Mesenteric fat pad (tissue), 1 donor: ENCODE measurements around the gene TOLLIP. TPM values are rescaled to one million over a fixed set of nuclear protein-coding genes. Genes with fewer than 3 reads are reported as not detected.

Source experiments
- DNase-seq: peaks from one replicate; pipeline ENCODE4 v3.0.0-alpha.2; 2020; ENCODE audit warnings: low spot score
- total RNA-seq: library from RNA; stranded (reverse); fragmentation: NEBNext Ultra II Directional; extraction: Animal tissue kit (Norgen Biotek cat#: 25700); gene quantifications from one replicate; pipeline ENCODE4 v1.2.1, GENCODE V29; 2021
- donor health status: DM: yes; HTN: yes; CAD: no.

TOLLIP gene
- total RNA-seq, 1 donor from 2014 or later: 63.6 TPM

DNA sequence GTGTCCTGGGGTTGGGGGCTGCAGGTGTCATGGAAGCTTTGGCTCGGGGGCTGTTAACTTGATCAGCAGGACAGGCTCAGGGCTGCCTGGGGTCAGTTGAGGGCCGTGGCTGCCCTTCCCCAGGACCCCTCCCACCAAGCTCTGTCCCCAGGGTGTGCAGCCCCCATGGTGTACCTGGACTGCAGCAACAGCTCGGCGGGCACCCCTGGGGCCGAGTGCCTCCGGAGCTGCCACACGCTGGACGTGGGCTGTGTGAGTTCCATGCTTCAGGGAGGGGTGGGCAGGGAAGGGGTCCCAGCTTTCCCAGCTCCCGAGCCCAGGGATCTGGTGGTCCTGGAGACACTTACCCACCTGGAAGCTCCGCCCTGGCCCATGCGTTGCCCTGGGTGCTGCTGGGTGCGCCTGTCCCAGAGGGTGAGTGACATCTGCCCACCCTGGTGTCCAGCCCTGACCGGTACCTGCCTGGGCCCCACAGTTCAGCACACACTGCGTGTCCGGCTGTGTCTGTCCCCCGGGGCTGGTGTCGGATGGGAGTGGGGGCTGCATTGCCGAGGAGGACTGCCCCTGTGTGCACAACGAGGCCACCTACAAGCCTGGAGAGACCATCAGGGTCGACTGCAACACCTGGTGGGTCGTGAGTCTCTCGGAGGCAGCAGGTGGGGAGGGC lies 75.2 kb downstream of the TOLLIP start:
- peak; percentile 80 for DNase-seq

DNA sequence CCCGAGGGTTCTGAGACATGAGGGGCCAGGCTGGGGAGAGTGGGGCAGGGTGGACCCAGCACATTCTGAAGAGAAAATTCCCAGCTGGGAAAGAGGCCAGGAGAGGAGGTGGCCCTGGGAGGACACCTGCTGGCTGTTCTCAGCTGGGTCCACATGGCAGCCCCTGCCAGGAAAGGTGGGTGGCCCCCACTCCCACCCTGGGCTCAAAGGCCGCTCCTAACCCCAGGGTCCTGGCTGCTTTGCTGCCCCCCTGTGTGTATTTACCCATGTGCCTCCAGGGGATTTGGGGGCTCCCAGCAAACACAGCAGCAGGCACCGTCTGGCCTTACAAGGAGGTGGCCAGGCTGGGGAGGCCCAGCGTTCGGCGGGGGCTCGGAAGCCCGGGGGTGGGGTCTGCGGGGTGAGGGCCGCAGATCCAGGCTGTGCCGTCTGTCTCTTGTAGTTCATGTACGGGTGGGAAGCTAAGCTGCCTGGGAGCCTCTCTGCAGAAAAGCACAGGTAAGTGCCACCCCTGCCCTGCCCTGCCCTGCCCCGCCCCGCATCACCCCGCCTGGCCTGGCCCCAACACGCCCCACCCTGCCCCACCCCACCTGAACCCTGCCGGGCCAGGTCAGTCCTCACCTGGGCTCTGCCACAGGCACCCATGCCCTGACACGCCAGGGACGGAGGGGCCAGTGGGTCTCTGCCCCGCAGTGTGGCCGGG lies 75.9 kb downstream of the TOLLIP start:
- DNase-seq: peak; percentile 72

DNA sequence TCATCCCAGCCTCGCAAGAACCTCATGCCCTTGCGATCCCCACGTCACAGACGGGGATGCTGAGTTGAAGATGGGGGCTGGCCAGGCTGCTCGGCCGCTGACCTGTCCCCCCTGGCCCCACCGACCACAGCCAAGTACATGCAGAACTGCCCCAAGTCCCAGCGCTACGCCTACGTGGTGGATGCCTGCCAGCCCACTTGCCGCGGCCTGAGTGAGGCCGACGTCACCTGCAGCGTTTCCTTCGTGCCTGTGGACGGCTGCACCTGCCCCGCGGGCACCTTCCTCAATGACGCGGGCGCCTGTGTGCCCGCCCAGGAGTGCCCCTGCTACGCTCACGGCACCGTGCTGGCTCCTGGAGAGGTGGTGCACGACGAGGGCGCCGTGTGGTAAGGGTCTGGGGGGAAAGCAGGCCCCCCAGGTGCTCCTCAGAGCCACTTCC lies 76.5 kb downstream of the TOLLIP start:
- no peak for DNase-seq

DNA sequence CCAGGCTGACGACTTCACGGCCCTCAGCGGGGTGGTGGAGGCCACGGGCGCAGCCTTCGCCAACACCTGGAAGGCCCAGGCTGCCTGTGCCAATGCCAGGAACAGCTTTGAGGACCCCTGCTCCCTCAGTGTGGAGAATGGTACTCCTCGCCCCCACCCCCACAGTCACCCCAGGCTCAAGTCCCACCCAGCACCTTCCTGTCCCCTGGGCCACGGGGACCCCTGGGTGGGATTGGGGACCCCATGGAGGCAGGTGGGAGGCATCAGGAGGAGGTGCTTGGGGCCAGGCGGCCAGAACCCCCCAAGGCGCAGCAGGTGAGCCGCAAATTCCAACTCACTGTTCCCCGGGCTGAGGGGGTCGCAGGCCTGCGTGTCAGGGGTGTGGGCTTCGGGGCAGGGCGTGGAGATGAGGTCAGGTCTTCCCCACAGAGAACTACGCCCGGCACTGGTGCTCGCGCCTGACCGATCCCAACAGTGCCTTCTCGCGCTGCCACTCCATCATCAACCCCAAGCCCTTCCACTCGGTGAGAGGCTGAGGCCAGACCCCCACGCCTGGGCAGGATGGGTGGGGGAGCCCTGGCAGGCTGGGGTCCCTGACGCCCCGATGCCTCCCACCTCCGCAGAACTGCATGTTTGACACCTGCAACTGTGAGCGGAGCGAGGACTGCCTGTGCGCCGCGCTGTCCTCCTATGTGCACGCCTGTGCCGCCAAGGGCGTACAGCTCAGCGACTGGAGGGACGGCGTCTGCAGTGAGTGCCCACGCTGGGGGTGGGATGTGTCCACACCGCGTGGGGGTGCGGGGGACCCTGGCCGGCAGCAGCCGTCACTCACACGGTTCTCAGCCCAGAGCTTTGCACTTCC lies 77.2 kb downstream of the TOLLIP start:
- peak; percentile 80 for DNase-seq

DNA sequence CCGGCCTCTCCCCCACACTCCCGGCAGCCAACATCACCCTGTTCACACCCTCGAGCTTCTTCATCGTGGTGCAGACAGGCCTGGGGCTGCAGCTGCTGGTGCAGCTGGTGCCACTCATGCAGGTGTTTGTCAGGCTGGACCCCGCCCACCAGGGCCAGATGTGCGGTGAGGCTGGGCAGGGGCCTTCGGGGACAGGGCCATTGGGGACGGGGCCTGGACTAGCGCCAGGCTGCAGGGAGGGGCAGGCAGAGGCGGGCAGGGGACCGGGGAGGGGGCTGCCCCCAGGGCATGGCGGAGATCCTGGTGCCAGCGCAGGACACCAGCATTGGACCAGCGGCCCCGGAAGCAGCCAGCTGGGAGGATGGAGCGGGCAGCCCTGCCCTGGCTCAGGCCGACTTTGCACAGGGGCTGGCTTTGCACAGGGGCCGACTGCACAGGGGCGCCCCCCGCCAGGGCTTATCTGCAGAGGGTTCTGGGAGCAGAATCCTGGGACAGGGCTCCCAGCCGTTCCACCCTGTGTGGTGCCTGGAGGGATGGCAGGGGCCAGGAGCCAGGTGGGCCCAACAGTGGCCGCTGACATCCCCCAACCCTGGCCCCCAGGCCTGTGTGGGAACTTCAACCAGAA lies 77.9 kb downstream of the TOLLIP start:
- DNase-seq: peak; percentile 88

DNA sequence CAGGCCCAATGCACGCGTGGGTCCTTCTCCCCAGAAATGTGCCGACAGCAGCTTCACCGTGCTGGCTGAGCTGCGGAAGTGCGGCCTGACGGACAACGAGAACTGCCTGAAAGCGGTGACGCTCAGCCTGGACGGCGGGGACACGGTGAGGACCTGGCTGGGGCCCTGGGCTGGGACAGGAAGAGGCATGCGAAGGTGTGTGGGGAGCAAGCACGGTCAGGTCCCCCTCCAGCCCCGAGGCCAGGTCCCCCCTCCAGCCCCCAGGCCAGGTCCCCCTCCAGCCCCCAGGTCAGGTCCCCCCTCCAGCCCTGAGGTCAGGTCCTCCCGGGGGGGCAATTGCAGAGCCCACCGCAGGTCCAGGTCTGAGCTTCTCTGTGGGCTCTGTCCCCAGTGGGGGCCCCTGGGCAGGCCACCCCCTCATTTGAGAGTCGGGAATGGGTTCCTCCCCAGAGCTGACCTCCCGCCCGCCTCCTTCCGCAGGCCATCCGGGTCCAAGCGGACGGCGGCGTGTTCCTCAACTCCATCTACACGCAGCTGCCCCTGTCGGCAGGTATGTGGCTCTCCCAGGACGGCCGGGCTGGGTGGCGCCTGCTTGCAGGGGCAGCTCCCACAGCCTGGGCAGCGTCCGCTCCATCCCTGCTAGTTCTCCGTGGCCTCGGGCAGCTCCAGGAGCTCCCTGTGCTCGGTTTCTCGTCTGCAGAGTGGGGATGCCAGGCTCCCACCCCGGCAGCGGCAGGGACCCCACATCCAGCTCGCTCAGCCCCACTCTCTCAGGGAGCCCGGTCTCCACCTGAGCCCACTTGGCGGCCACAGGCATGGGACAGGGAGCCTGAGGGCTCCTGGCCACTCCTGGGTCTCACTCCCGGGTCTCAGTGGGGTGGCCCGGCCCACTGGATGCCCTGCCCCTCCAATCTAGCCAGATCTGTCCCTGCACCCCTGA lies 78.7 kb downstream of the TOLLIP start:
- peak; percentile 86 for DNase-seq

DNA sequence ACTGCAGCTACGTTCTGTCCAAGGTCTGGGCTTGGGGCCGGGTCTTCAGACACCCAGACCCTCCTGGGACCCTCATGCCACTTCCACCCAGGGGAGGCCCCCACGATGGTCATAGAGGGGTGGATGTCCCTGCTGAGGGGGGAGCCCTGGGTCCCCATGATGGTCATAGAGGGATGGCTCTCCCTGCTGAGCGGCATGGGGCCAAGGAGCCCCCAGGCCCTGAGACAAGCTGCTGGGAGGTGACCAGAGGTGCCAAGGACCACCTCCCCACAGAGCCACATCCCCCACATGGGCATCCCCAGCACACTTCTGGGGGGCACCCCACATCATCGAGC lies 79.3 kb downstream of the TOLLIP start:
- no peak for DNase-seq

DNA sequence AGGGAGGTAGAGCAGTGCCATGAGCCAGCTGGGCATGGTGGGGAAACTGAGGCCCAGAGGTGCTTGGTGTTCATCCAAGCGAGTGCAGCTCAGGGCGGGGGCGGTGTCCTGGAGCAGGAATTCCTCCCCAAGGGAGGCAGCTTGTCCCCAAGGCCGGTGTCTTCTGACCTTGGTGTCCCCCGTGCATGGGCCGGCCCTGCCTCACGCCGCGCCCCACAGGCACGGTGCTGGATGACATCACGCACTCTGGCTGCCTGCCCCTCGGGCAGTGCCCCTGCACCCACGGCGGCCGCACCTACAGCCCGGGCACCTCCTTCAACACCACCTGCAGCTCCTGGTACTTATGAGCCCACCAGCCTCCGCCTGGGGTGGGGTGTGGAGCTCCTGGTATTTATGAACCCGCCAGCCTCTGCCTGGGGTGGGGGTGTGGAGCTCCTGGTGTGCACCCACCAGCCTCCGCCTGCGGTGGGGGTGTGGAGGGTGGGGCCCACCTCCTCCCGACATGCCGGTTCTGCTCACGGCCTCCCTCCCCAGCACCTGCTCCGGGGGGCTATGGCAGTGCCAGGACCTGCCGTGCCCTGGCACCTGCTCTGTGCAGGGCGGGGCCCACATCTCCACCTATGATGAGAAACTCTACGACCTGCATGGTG lies 79.8 kb downstream of the TOLLIP start:
- DNase-seq: peak; percentile 88

DNA sequence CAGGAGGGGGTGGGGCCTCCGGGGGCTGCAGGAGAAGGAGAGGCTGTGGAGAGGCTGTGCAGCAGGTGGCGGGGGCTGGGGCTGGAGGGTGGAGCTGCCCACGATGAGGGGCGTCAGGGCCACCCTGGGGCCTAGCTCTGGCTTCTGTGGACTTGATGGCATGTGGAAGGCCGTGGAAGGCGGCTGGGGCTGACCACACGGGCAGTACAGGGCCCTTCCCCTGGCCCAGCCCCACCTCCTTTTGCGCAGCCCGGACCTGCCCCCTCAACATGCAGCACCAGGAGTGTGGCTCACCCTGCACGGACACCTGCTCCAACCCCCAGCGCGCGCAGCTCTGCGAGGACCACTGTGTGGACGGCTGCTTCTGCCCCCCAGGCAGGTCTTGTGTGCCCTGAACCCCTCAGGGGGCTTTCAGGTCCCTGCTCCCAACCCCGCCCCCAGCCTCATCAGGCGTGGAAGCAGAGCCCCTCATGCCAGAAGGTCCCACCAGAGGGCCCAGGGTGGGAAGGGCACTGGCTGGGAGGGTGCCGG lies 80.4 kb downstream of the TOLLIP start:
- peak; percentile 81 for DNase-seq

DNA sequence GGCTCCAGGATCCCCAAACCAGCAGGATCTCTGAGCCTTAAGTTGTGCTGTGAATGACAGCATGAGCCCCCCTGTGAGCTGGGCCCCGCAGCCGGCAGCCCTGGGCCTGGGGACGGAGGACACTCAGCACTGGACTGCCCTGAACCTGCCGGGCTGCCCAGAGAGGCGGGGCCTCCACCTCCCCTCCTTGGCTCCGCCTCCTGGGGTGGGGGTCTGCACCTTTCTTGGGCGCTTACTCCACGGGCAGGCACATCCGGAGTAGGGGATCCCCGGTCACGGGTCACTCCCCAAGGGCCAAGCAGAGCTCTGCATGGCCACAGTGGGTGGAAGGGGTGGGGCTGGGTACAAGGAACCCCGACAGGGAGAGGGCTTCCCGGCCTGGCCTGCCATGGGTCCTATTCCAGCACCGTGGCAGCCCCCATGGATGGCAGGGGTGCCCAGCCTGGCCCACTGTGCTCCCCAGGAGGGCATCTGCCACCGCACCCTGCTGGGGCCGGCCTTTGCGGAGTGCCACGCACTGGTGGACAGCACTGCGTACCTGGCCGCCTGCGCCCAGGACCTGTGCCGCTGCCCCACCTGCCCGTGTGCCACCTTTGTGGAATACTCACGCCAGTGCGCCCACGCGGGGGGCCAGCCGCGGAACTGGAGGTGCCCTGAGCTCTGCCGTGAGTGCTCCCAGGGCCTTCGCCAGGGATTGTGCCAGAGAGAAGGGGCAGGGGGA lies 81.2 kb downstream of the TOLLIP start:
- DNase-seq: peak; percentile 85

DNA sequence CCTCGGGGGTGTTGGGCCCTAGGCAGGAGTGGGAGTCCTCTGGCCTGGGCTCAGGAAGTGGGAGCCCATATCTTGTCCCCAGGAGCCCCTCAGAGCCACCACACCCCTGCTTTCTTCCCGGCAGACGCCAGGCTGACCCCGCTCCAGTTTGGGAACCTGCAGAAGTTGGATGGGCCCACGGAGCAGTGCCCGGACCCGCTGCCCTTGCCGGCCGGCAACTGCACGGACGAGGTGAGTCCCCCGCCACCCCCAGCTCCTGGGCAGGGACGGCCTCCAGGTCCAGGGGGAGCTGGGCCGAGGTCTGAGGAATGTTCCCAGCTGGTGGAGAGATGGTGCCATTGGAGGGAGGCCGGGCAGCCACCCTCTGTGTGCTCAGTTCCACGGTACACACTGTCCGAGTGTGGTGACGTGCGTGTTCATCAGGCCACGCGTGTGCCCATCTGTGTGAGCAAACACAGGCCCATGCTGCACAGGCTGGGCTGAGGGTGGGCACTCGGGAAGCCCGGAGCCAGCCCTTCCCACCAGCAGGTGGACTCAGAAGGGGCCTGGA lies 81.8 kb downstream of the TOLLIP start:
- peak; percentile 86 for DNase-seq

DNA sequence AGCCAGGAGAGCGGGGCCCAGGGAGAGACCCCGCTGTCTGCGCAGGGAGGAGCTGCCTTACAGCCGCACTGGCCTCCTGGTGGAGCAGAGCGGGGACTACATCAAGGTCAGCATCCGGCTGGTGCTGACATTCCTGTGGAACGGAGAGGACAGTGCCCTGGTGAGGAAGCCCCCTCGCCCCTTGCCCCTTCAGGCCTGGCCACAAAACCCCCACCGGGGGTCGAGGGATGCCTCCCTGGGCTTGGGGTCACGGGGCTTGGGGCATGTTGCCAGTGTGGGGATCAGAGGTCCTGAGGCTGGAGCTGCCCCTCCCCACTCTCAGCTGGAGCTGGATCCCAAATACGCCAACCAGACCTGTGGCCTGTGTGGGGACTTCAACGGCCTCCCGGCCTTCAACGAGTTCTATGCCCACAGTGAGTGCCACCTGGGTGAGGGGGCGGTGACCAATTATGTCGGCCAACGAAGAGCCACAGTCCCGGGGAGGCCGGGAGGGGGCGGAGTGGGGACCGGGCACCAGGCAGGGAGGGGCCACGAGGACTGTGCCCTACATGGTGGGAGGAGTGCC lies 82.4 kb downstream of the TOLLIP start:
- DNase-seq: peak; percentile 86

DNA sequence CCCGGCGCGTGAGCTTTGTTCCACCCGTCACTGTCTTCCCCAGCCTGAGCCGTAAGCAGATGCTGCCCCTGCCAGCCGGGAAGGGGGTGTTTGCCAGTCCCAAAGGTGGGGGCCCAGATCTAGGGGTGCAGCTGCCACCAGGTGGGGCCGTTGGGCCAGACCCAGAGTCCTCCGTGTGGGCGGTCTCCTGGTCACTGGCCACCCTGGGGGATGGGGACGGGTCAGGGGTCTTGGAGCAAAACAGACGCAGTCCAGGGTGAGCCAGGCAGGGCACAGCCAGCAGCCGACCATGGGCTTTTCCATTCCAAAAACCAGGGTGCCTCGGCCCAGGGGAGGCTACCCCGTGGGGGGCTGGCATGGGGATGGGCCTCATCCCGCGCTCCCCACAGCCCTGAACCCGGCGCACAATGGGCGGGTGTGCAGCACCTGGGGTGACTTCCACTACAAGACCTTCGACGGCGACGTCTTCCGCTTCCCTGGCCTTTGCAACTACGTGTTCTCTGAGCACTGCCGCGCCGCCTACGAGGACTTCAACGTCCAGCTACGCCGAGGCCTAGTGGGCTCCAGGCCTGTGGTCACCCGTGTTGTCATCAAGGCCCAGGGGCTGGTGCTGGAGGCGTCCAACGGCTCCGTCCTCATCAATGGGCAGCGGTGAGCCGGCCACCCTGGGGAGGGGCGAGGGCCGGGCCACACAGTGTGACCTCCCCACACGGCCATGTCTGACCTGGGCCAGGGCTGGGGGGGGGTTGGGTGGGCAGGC lies 83.0 kb downstream of the TOLLIP start:
- DNase-seq: peak; percentile 87

DNA sequence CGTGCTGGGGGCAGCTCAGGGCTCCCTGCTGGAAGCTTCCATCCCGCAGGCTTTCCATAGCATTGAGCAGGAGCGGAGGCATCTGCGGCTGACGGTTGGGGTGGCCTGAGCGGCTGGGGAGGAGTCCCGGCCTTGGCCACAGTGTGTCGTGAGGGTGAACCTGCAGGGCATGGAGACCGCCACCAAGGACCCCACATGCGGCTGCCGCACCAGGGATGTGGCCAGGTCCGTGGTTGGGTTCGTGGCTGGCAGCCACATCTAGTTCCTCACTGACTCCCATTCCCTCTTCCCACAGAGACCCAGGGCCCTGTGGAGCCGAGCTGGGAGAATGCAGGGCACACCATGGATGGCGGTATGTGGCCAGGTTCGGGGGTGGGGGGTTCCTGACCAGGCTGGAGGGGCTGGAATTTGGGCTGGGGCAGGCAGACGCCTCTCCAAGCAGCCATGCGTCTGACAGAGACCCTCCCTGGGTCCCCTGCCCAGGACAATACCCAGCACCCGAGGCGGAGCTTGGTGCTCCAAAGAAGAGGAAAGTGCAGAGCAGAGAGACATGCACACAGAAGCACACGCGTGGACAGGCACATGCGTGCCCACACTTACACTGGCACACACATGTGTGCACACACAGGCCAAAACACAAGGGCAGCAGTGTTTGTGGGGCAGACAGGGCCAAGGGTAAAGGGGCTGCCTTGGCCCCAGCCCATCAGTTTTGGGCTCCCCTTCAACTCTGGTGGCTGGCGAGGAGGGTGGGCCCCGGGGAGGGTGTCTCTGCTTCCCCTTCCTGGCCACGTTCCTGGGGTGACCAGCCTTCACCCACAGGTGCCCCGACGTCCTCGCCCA lies 83.8 kb downstream of the TOLLIP start:
- peak; percentile 87 for DNase-seq

DNA sequence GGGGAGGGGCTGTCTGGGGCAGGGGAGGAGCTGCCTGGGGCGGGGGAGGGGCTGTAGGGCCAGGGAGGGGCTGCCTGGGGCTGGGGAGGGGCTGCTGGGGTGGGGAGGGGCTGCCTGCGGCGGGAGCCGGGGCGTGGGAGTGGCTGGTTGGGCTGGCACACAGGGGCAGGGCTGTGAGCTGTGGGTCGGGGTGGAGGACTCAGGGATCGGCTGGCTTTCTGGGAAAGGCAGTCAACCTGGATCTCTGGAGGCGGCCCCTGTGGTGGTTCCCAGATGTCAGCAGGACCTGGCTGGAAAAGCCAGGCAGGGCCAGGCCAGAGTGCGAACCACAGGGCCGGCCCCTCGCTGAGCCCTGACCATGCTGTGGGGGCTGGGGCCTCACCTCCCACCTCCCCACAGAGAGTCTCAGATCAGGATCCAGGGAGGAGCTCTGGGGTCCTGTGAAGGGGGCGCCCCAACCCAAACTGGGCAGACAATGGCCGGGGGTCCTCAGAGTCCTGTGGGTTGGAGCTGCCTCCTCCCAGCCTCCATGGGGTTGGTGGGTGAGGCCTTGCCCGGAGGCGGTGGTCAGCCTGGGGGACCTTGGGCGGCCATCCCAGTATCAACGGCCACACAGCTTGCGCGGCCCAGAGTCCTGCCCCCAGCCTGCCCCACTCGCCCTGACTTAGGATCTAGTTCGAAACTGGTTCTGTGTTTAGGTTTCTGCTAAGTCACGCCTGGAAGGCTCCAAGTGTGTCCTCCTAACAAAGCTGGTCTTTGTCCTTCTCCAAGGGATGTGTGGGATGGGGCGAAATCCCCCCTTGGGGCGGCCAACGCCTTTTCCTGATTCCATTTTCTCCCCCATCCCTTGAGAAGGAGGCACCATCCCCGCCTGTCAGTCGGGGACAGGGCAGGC lies 84.7 kb downstream of the TOLLIP start:
- peak; percentile 84 for DNase-seq
